GM18517 (cell line): ENCODE measurements around the gene RAC2.

ENCODE experiments used
- ATAC-seq: cut with Tn5 transposase; IDR thresholded peaks from one replicate; pipeline ENCODE4 v1.9.1; 2021; ENCODE audit warnings: mild to moderate bottlenecking, moderate library complexity; ENCODE audit not compliant: unreplicated experiment

The RAC2 gene

GRCh38 chr22:37276776-37277175 is 32.7 kb upstream of the RAC2 start:
- ATAC-seq: no peak

GRCh38 chr22:37275622-37276021 is 31.6 kb upstream of the RAC2 start:
- no peak for ATAC-seq

- ATAC-seq: no peak
These were observed 31.1 kb upstream of the RAC2 start for GRCh38 chr22:37275134-37275533.

GRCh38 chr22:37274380-37274862 is 30.4 kb upstream of the RAC2 start:
- ATAC-seq: no peak

- ATAC-seq: no peak
These were observed 29.8 kb upstream of the RAC2 start for GRCh38 chr22:37273846-37274225.

- ATAC-seq: no peak
These were observed 29.2 kb upstream of the RAC2 start for GRCh38 chr22:37273126-37273845.

- ATAC-seq: no peak
These were observed 27.0 kb upstream of the RAC2 start for GRCh38 chr22:37270928-37271650.

- no peak for ATAC-seq
These were observed 26.0 kb upstream of the RAC2 start for GRCh38 chr22:37269936-37270678.

- ATAC-seq: no peak
These were observed 23.8 kb upstream of the RAC2 start for GRCh38 chr22:37267661-37268413.

- no peak for ATAC-seq
These were observed 23.1 kb upstream of the RAC2 start for GRCh38 chr22:37267135-37267587.

- no peak for ATAC-seq
These were observed 22.6 kb upstream of the RAC2 start for GRCh38 chr22:37266581-37267134.

- no peak for ATAC-seq
These were observed 20.2 kb upstream of the RAC2 start for GRCh38 chr22:37263966-37264887.

GRCh38 chr22:37262346-37262745 is 18.3 kb upstream of the RAC2 start:
- no peak for ATAC-seq

- no peak for ATAC-seq
These were observed 16.9 kb upstream of the RAC2 start for GRCh38 chr22:37260901-37261336.

- no peak for ATAC-seq
These were observed 16.2 kb upstream of the RAC2 start for GRCh38 chr22:37260155-37260795.

- ATAC-seq: no peak
These were observed 15.5 kb upstream of the RAC2 start for GRCh38 chr22:37259540-37260029.

GRCh38 chr22:37258753-37259401 is 14.8 kb upstream of the RAC2 start:
- ATAC-seq: no peak
